ENCODE measurements around the gene CDRT4. TPM values are rescaled to one million over a fixed set of nuclear protein-coding genes. Genes with fewer than 3 reads are reported as not detected.

CDRT4 gene
- total RNA-seq, 1 experiment from 2014 or later: 0.53 TPM

DNA sequence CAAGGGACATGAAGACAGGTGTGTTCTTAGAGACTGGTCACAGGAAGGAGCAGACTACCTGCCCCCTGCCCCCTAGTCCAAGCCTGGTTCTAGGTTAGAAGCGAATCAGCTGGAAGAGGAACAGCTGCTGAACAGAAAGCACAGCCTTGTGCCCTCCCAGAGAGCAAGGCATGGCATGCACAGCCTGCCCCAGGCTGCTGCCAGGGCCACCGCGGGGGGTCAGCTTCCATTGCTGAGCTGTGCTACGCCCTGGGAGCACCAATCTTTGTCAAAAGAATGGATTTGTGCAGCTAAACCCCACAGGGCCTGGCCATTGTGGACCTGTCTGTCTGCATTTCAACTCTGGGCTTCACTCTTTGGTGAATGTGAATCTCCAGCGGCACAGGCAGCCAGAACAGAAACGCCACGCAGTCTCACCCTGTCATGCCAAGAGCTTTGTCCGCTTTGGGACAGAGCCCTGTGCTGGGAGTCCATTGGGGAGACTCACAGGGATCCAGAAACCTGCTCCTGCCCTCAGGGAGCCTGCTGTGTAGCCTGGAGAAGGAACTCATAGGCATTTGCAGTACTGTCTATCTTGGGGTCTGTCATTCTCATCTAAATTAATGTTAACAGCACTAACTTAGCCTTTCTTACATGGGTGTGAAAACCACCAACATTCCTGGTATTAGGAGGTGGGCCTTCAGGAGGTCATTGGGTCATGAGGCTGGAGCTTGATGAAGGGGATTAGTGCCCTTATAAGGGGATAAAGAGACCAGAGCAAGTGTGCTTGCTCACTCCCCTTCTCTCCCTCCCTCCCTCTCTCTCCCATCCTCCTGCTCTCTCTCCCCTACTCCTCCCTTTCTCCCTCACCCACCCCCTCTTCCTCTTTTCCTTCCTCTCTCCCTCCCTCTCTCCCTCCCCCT is 25.6 kb upstream of the CDRT4 start:
- DNase-seq (ENCODE audit: low read depth): no peak

DNA sequence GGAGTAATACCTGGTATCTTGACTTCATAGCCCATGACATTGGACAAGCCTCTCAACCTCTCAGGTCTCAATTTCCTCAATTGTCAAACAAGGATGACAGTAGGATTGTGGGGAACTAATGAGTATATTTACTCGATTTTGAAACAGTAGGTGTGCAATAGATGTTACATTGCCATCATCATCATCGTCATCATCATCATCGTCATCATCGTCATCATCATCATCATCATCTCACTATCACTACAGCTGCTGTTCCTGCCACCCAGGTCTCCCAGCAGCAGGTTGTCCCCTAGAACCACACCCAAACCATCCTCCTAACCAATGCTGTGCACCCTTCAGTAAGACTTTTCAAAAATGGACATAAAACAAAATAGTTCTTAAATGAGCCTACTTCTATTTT is 24.8 kb upstream of the CDRT4 start:
- DNase-seq (ENCODE audit: low read depth): no peak

DNA sequence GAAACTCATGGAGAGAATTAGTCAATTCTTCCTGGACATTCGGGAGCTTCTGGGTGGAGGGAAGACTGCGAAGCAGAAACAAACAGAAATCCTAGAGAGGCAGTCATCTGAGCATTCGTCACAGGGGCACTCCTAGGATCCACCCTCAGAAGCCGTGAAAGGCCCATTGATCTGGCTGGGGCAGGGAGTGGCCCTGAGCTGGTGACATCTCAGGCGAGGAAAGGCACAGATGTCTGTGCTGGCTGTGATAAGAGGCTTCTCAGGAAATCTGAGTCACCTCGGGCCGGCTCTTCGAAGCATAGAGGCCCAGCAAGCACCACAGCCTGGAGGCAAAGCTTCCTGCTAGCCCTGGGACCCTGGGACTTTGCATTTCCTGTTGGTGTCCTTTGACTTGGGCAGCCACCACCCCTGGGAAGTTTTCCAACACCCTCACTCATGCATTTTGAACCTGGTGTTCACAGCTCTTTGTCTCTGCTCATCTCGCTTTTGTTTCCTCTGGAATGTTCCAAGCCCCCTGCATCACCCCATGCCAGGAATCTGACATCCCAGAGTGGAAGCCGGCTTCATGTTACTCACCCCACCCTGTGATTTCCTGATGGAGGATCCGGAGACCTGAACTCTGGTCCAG is 23.3 kb upstream of the CDRT4 start:
- peak; percentile 98 for DNase-seq (ENCODE audit: low read depth)

DNA sequence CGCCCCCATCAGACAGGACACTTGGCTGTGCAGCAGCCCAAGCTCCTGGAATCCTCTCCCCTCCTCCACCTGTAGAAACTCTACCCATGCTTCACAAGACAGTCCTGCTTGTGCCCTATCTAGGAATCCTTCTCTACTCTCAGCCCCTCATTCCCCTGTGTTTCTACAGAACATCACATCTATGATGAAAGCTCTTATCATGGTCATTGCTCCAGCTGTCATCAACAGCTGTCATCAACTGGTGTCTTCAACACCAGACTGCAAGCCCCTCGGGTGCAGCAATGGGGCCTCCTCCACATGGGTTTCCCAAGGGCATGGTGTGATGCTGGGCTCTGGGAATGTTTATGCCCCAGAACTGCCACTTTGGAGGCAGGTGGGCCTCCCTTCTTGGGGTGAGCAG is 21.1 kb upstream of the CDRT4 start:
- DNase-seq (ENCODE audit: low read depth): no peak

DNA sequence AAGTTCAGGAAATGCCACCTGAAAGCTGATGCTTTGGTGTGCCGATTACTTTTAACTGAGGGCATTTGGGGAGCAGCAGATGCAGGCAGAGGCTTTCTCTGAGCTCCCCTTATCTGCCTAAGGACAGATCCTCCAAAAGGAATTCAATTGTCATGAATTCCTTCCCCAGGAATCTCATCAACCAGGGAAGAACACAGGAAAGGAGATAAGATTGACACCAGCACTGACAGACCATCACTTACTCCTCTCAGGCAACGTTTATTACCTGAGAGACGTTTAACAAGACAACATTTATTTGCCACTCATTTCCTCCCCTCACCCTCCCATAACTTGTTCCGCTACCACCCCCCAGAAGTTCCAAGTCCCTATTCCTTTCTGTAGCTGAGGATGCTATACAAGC is 17.6 kb upstream of the CDRT4 start:
- DNase-seq (ENCODE audit: low read depth): no peak

DNA sequence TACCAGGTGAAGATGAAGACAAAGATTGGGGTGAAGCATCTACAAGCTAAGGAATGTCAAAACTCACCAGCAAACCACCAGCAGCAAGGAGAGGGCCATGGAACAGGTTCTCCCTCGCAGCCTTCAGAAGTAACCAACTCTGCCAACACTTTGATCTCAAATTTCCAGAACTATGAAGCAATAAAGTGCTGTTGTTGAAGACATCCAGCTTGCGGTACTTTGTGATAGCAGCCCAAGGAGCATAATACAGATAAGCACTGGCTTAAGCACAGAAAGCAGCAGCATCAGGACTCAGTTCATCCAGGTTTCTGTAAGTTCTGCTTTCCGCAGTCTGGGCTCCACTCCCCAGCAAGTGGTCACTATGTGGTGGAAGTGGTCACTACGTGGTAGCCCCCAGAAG is 16.0 kb upstream of the CDRT4 start:
- DNase-seq (ENCODE audit: low read depth): no peak

DNA sequence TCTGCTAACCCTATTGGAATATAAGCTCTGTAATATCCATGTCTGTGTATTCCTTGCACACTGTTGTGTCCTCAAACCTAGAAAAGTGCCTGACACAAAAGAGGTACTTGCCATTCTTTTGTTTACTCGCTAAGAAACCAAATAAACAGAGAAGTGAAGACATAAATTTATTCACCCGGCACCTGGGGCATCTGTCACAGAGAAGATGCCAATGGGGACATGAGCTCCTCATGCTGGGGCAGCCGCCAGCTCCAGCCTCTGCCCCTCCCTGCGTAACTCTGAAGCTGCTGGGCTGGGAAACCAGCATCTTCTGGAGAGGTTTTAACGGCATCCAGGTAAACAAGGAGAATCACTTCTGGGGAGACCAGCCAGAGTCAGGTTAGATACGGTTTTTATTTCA is 15.1 kb upstream of the CDRT4 start:
- DNase-seq (ENCODE audit: low read depth): no peak

DNA sequence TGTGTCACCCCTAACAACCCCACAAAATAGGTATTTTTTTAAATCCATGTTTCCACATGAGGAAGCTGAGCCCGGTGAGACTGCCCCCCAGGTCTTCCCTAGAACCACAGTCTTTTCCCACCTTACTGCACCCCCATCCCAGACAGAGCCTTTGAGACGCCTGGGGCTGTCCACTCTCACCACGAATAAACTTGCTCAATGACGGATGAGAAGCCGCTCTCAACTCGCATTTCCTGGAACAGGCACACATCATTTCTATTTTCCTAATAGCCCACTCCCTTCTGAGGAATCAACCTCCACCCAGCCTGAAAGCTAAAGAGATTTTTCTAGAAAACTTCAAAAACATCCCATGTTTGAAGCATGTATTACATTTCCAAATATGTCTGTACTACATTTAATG is 14.1 kb upstream of the CDRT4 start:
- DNase-seq (ENCODE audit: low read depth): no peak

DNA sequence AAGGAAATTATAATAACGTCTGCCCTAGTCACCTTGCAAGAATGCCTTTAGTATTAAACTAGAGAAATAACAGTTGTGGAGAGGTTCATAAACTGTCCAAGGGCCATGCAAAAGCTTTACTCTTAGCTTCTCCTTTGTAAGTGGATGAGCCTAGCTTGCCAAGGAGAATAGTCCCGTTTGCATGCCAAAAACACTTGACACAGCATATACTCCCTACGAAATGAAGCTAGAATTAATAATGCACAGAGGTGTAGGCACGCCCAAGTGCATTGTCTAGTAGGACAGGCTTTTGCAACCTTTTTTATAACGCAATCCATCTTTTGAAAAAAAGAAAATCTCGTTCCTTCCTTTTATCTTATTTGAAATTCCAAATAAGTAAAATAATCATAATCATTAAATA is 12.8 kb upstream of the CDRT4 start:
- DNase-seq (ENCODE audit: low read depth): no peak

DNA sequence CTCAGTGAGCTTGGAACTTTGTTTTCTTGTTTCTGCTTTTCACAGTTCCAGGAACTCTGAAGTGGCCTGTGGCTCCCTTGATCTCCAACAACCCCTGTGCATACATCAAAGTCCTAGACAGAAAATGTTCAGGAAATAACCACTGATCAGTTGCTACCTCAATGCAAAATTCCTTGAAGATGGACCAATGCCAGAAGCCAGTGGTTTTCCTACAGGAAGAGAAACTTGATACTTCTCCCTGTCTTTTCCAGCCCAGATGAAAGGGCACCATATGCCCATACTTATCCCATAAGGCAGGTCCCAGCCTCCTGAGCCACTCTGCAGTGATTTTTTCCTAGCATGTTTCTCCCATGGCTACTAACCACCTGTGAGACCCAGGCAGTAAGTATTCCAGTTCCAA is 12.3 kb upstream of the CDRT4 start:
- DNase-seq (ENCODE audit: low read depth): peak; percentile 86

DNA sequence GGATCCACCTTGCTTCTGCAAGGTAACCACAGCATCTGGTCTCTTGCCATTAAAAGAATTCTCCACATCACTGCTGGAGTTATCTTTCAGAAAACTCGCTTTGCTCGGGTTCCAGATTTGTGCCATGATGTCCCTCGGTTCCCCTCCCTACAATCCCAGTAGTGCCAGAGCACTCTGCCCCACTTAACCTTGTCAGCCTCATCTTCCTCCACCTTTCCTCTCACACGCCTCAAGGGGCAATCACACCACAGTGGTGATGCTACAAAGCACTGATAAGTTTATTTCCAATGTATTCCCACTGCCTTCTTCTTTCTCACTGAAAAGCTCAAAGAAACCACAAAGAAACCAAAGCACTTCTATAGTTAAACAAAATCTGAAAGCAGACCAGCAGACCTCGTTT is 11.4 kb upstream of the CDRT4 start:
- no peak for DNase-seq (ENCODE audit: low read depth)

DNA sequence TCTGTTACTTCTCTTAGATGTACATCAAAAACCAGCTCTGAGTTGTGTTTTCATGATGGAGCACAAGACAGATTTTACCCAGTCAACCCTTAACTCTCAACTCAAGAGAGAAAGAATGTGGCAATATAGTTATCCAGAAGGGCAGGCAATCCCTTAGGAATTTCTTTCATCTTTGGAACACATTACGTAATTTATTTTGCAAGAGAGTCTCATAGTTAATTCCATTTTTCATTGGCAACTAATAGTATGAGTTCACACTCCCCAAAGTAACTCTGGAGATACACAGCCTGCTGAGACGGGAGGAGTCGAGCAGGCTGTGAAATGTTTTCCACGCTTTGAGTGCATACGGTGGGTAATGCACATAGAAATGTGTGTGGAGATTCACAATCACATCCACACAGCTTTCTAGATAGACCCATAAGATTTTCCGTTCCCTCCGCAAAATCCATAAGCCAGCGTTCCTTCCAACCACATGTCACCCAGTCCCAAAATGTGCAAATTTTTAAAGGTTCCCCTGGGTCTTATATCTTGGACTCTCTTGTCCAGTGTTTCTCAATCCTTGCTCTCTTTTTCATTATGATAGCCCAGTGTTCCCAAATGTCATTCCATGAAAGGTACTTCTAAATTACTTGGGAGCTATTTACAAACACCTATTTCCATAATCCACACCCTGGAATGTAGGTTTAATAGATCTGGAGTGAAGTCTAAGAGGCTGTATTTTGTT is 8.4 kb upstream of the CDRT4 start:
- no peak for DNase-seq (ENCODE audit: low read depth)

DNA sequence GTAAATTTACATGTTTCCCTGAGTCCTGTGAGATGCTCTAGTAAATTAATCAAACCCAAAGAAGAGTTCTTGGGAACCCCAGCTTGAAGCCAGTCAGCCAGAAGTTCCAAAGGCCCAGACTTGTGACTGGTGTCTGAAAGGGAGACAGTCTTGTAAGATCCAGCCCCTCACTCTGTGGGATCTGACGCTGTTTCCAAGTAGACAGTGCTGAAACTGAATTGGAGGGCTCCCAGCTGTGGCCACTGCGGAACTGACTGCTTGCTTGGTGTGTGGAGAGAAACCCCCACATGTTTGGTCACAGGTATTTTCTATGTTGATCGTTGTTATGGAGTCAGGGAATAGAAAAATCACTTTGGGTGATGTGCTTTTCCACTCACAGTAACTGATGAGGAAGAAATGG is 5.5 kb upstream of the CDRT4 start:
- no peak for DNase-seq (ENCODE audit: low read depth)

DNA sequence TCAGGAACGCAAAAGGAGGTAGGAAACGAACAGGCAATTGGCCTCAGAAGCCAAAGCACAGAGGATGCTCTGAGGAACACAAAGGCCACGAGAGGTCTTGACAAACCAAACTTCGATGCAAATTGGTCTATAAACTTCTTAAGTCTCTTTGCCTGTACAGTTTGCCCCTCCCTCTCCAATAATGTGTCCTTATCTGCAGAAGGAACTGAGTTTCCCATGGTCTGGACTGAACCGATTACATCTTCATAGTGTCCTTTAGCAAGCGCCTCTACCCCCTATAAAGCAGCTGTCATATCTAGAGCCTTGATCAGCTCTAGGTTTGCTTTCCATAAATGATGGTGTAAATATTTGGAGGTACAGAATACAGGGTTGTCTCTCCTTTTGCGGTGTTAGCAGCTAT is 3.1 kb upstream of the CDRT4 start:
- no peak for DNase-seq (ENCODE audit: low read depth)

DNA sequence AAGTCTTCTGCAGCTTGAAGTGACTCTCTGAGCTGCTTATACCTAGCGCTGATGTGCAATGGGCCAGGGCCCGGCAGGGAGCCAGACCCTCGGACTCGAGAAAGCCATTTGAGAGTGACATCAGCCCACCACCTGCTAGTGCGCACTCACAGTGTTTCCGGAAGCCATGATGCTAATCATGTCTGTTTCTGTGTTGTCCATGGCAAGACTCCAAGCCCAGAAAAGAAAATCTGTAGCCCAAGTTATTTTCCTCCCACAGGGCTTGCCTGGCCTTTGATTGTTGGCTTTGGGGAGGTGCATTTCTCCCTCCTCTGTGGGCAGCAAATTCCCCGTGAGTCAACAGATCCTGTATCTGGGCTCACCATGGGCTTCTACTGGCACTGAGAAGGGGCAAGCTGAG is 1.8 kb upstream of the CDRT4 start:
- peak; percentile 65 for DNase-seq (ENCODE audit: low read depth)

DNA sequence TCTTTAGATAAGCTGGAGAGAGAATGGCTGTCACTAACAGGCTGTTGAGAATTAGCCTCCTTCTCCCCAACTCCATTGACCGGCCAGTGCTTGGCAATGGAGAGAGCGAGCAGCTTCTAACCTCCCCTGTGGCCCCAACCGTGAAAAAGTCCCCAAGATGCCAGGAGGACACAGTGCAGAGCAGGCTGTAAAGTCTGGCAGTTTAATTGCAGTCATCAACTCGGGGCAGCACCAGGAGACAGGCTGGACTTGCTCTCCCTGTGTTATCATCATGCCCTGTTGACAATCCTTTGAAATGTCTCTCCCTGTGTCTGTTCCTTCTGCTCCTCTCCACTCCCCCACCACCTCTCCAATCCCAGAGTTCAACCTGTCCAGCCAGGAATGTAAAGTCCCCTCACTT is 705 bp upstream of the CDRT4 start:
- DNase-seq (ENCODE audit: low read depth): no peak

DNA sequence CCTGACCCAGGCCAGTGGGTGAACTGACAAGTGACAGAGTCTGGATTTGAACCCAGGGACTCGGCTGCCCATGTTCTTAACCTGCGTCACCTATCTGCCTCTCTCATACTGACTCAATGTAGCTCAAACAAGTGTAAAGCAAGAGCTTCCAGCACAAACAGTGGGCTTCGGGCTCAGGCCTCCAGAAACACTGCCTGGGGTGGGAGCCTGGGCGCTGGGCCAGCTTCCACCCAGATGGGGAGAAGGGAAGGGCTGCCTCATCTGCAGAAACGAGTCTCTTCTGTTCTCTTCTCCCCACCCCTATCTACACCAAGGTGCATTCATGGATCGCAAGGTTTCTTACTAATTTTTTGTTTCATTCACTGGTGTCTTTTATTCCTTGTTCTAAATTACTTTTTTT is 1.3 kb downstream of the CDRT4 start:
- no peak for DNase-seq (ENCODE audit: low read depth)

DNA sequence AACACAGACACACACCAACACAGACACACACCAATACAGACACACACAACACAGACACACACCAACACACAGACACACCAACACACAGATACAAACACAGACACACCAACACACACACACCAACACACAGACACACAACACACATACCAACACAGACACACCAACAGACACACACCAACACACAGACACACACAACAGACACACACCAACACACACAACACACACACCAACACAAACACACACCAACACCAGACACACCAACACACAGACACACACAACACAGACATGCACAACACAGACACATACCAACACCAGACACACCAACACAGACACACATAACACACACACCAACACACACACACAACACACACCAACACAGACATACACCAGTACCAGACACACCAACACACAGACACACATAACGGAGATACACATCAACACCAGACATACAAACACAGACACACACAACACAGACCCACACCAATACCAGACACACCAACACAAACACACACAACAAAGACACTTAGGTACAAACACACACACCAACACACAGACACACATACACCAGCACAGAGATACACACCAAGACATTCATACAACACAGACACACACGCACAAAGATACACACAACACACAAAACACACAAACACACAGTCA is 2.2 kb downstream of the CDRT4 start:
- no peak for DNase-seq (ENCODE audit: low read depth)

DNA sequence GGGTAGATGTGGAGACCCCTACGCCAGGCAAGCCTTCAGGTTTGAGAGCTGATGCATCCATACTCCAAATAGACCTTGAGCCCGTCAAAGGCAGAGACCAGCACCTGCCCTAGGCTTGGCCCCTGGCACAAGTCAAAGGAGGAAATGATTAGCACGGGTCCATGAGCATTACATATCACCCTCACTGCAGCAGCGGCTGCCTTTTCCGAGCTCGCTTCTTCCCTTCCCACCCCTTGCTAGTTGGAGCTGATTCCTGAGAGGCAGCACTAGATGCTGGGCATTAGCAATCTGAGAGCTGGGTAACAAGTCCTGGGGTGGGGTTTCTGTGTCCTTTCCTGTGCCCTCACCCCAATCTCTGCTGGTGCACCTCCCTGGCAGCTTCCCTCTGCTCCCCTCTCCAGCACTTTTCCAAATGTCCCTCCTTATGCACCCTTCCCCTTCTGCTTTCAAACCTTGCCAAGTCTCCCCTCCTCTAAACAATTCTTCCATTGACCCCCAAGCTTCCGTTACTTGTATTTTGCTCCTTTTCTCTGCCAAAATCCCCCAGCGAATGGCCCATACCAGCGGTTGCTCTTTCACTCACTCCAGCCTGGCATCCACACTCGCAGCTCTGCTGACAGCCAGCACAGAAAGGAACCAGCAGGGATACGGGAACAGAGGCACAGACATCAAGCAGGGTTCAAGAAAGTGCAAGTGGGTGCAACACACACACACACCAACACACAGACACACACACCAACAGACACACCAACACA is 3.0 kb downstream of the CDRT4 start:
- DNase-seq (ENCODE audit: low read depth): no peak

DNA sequence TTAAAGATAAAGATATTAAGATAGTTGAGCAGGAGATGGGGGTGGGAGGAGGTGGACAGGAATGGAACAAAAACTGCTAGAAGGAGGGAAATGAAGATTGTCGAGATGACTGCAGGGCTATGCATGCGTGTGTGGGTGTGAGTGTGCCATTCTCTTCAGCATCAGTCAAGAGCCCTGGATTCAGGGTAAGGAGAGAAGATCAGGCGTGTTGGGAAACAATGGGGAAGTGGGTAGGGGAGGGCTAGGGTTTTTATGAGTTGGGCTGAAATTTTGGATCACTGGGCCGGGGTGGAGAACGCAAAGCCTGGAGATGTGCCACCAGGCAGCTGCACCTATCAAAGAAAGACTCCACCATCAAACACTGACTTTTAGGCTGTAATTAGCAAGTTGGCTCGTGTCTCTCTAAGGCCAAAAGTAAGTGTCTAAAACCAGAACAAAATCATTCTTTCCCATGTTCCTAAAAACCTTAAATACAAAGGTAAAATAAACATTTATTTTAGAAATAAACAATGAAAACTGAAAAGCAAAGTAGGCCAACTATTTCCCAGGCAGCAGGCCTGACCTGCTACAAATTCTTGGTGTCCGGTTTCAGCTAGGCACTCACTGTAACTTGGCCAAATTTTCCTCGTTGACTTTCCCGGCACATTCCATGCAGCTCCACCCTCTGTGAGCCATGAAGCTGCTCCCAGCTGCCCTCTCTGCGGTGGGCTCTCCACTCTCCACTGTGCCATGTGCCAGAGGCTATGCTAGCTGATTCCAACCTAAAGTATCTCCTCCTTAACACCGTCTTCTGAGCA is 4.2 kb downstream of the CDRT4 start:
- DNase-seq (ENCODE audit: low read depth): peak; percentile 46
